MCF 10A (cell line): ENCODE measurements around the gene MYH10. TPM values are rescaled to one million over a fixed set of nuclear protein-coding genes. Genes with fewer than 3 reads are reported as not detected.

Experiments used
- BruUV-seq: library from RNA; stranded (reverse); fragments of 400-500 nt; replicated peaks from 2 replicates; lab custom pipeline; 2021; lab: Mats Ljungman, UMichigan
- CTCF ChIA-PET: fragments of 300-600 bp; sonication (Branson Sonifier 250); formaldehyde crosslinking; extraction: SDS; loops from one replicate; lab custom pipeline; 2021; ENCODE audit warnings: antibody characterized with exemption, inconsistent platforms; lab: Yijun Ruan, JAX
- POLR2A ChIA-PET: fragments of 300-600, 350-650 bp; sonication (Branson Sonifier 250); formaldehyde crosslinking; extraction: SDS; loops from one replicate; lab custom pipeline; 2020; ENCODE audit warnings: antibody characterized with exemption, inconsistent platforms; lab: Yijun Ruan, JAX
- DNase-seq: peaks from one replicate; pipeline ENCODE4 v3.0.0-alpha.2; 2018; ENCODE audit not compliant: unreplicated experiment
- H3K27ac Mint-ChIP-seq: one replicate; pipeline ENCODE4 v1.8.0; 2022; ENCODE audit warnings: mild to moderate bottlenecking, low read depth, mixed read lengths; ENCODE audit not compliant: unreplicated experiment
- H3K27me3 Mint-ChIP-seq: one replicate; pipeline ENCODE4 v1.8.0; 2022; ENCODE audit warnings: mixed read lengths; ENCODE audit not compliant: insufficient read depth, unreplicated experiment
- H3K36me3 Mint-ChIP-seq: one replicate; pipeline ENCODE4 v1.8.0; 2022; ENCODE audit warnings: mild to moderate bottlenecking, moderate library complexity, mixed read lengths; ENCODE audit not compliant: insufficient read depth, unreplicated experiment
- H3K4me1 Mint-ChIP-seq: one replicate; pipeline ENCODE4 v1.8.0; 2022; ENCODE audit warnings: mixed read lengths; ENCODE audit not compliant: insufficient read depth, unreplicated experiment
- H3K4me3 Mint-ChIP-seq: one replicate; pipeline ENCODE4 v1.8.0; 2022; ENCODE audit warnings: mild to moderate bottlenecking, moderate library complexity, mixed read lengths; ENCODE audit not compliant: unreplicated experiment
- H3K9me3 Mint-ChIP-seq: one replicate; pipeline ENCODE4 v1.8.0; 2022; ENCODE audit warnings: mixed read lengths; ENCODE audit not compliant: unreplicated experiment
- CTCF ChIP-seq: fragments of 200-600 bp; IDR thresholded peaks from one replicate; pipeline ENCODE4 v1.8.0; 2022; ENCODE audit warnings: antibody characterized with exemption, mild to moderate bottlenecking; ENCODE audit not compliant: unreplicated experiment
- intact Hi-C: fragments of 100-400 bp; cut with micrococcal nuclease; formaldehyde crosslinking; loops from 2 replicates; pipeline ENCODE4 v1.14.1; 2022
- total RNA-seq: library from RNA; stranded (reverse); gene quantifications from 2 replicates; pipeline ENCODE4 v1.2.3, GENCODE V29; 2022

The MYH10 gene
- total RNA-seq, 1 experiment from 2014 or later: 43.0 TPM

- Mint-ChIP-seq H3K4me1 (no peaks in the 10 kb centered on the region), H3K27me3 (no peaks in the 10 kb centered on the region), H3K27ac (no peak overlapping the region), H3K36me3 (peaks cover 88% of the 10 kb centered on the region), H3K4me3 (no peak overlapping the region), H3K9me3 (no peaks in the 10 kb centered on the region)
- no TSS peak for BruUV-seq
- POLR2A ChIA-PET: interaction anchor here (0.7 to 1.8 kb wide), 3 partner anchors 12 to 187 kb away, joined by 3 to 5 read pairs (median 3); partner anchors contain the start of gene NDEL1
- intact Hi-C loops: no loop called here
- no peak for TF ChIP-seq CTCF
- CTCF ChIA-PET: interaction anchor here (0.6 to 1.2 kb wide), 2 partner anchors 20 to 44 kb away, joined by 3 to 6 read pairs; no protein-coding TSS in a partner anchor
- DNase-seq: no peak
Measured at GRCh38 chr17:8453326-8453725, 177.2 kb downstream of the MYH10 start.

- H3K4me1 Mint-ChIP-seq: no peaks in the 10 kb centered on the region
- no peak overlapping the region for H3K4me3 Mint-ChIP-seq
- no peak overlapping the region for H3K27ac Mint-ChIP-seq
- no peak for TF ChIP-seq CTCF
- H3K9me3 Mint-ChIP-seq: no peaks in the 10 kb centered on the region
- ChIA-PET CTCF (interaction anchor here (0.7 to 1.4 kb wide), 5 partner anchors 12 to 406 kb away, joined by 3 to 4 read pairs (median 3); no protein-coding TSS in a partner anchor), POLR2A (interaction anchor here (0.6 to 1.8 kb wide), 4 partner anchors 13 to 21 kb away, joined by 3 to 5 read pairs (median 3); partner anchors contain the start of gene NDEL1)
- BruUV-seq: no TSS peak
- DNase-seq: no peak
- intact Hi-C loops: no loop called here
- H3K36me3 Mint-ChIP-seq: peaks cover 91% of the 10 kb centered on the region
- H3K27me3 Mint-ChIP-seq: no peaks in the 10 kb centered on the region
Measured at GRCh38 chr17:8451933-8452614, 178.5 kb downstream of the MYH10 start.

GRCh38 chr17:8448310-8448709 is 182.2 kb downstream of the MYH10 start:
- no peak for DNase-seq
- Mint-ChIP-seq H3K36me3 (peaks cover 92% of the 10 kb centered on the region), H3K9me3 (no peaks in the 10 kb centered on the region), H3K27ac (no peak overlapping the region), H3K4me3 (no peak overlapping the region), H3K4me1 (peaks cover 2% of the 10 kb centered on the region), H3K27me3 (no peaks in the 10 kb centered on the region)
- POLR2A ChIA-PET: interaction anchor here (1.2 kb wide), 1 partner anchor 16 kb away, joined by 3 read pairs; no protein-coding TSS in a partner anchor
- CTCF ChIA-PET: no interaction called here
- no peak for TF ChIP-seq CTCF
- no TSS peak for BruUV-seq
- intact Hi-C loops: no loop called here

- no peak for DNase-seq
- peaks cover 91% of the 10 kb centered on the region for H3K36me3 Mint-ChIP-seq
- H3K9me3 Mint-ChIP-seq: no peaks in the 10 kb centered on the region
- no TSS peak for BruUV-seq
- intact Hi-C loops: no loop called here
- H3K4me1 Mint-ChIP-seq: peaks cover 6% of the 10 kb centered on the region
- no peak overlapping the region for H3K4me3 Mint-ChIP-seq
- ChIA-PET CTCF (no interaction called here), POLR2A (interaction anchor here (1.2 kb wide), 1 partner anchor 16 kb away, joined by 3 read pairs; no protein-coding TSS in a partner anchor)
- H3K27ac Mint-ChIP-seq: no peak overlapping the region
- no peak for TF ChIP-seq CTCF
- no peaks in the 10 kb centered on the region for H3K27me3 Mint-ChIP-seq
Measured at GRCh38 chr17:8447799-8448198, 182.7 kb downstream of the MYH10 start.
